Measurements from ENCODE around the gene SLC6A19.

The SLC6A19 gene

DNA sequence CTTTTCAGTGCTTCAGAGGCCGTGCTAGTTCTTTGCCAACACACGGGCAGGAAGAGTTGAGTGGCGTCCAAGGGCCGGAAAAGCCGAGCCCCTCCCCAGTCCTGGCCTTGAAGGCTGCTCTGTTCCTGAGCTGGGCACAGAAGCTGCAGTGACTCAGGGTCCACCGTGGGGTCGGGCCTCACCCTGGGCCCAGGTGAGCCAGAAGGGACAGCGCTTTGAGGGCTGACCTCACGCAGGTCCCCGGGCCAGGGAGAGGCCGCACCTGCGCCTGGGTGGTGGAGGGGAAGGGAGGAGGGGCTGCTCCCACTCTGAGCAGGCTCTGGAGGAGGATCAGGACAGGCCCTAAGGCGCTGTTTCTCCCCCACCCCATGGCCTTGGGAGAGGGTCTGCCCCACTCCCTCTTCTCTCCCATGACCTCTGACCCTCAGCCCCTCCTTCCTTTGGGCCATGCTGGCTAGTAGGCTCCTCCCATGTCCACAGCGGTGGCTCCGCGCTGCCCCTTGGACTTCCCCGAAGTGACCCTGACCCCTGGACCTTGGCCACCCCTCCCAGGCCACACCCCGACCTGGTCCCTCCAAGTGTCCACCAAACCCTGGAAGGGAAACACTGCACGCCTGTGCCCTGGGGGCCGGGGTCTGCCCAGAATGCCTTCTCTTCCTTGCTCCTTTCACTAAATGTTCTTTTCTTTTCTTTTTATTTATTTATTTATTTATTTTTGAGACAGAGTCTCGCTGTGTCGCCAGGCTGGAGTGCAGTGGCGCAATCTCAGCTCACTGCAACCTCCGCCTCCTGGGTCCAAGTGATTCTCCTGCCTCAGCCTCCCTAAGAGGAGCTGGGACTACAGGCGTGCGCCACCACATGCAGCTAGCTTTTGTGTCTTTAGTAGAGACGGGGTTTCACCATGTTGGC lies 19.7 kb upstream of the SLC6A19 start:
- no peak for DNase-seq

DNA sequence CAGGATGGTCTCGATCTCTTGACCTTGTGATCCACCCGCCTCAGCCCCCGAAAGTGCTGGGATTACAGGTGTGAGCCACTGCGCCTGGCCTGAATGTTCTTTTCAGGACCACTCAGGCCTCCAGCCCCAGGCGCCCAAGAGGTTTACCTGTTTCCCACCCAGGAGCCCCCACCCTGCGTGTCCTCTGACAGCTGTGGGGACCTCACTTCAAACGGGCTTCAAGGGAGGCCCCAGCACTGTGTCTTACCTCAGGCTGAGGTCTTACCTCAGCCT lies 19.1 kb upstream of the SLC6A19 start:
- no peak for DNase-seq

DNA sequence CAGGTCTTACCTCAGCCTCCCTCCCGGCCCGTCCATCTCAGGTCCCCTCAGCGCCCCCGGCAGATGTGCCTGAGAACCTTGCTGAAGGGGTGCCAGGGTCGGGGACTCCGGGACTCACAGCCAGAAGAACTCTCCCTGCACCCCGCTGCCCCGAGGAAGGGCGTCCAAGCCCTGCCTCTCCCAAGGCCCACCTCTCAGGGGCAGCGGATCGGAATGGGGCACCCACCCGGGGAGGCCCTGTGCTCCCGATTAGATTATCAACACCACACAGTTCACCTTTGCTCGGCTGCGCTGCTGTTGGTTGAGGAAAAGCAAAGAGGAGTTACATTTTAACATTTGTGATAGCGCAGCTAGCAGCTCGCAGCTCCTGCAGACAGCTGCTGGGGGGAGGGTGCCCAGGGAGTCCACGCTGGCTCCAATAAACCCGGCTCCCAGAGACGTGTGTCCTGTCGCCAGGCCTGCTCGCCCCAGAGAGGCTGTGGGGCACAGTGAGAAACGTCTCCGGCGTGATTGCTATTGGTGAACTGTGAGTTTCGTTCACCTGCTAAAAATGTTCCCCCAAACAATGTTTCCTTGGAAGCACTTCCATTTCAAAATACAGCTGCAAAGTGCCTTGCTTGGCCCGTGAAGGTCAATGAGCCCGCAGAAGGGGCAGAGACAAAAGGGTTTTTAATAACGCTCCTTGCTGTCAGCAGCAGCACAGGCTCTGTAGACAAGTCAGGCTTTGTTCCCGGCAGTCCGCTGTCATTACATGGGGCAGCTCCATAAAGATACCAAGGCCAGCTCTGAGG lies 18.6 kb upstream of the SLC6A19 start:
- DNase-seq, result no peak

DNA sequence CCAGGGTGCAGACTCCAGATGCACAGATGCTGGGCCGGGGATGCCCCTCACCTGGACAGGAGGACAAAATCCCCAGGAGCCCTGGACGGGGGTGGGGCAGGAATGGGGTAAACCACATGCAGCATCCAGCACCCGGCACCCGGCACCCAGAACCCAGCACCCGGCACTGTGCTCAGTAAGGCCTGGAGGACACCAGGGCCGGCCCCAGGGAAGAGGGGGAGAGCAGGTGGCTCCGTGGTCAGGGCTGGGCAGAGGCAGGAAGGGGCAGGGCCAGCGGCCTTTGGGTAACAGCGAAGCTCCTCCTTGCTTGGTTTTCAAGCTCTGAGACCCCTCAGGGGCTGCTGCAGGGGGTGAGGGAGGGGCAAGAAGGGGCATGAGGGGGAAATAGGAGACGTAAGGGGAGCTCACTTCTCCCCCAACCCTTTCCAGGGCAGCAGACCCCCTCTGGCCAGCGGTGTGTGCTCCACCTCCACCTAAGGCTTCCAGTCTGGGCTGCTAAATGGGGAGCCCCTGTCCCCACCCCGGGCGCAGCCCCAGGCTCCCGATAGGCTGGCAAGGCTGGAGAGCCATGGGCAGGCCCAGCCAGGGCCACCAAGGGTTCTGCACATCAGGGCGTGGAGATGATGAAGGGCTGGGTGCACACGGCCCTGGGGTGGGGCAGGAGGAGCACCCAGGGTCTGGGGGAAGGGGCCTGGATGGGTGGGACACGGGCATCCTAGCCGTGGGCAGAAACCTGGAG lies 17.8 kb upstream of the SLC6A19 start:
- DNase-seq, result no peak

DNA sequence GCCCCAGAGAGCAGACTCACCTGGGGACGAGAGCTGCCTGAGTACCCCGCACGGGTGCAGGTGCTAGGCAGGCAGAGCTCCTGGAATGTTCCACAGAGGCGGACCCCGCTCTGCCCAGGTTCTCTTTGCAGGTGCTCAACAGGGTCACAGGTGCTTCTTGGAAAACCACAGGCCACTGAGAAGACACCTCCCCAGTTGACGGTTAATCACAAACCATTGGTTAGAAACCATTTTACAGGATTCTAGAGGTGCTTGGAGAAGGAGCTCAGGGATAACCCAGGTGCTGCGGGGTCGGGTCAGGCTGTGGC lies 17.3 kb upstream of the SLC6A19 start:
- DNase-seq, result no peak

DNA sequence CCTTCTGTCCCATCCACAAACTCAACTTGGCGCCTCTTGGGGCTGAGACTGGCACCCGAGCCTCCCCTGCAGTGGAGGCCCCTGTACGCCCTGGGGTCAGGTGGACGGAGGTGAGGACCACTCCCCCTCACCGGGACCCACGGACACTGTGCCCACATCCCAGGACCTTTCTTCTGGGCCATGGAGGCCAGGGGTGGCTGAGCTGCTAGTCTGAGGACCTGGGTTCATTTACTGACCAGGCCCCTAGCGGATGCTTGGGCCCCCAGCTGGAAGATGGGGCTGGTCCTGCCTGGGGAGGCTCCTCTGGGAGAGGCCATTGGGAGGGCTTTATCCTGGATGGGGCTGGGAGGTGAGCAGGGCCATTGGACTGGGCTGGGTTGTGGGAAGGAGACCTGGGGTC lies 16.9 kb upstream of the SLC6A19 start:
- DNase-seq, result no peak

DNA sequence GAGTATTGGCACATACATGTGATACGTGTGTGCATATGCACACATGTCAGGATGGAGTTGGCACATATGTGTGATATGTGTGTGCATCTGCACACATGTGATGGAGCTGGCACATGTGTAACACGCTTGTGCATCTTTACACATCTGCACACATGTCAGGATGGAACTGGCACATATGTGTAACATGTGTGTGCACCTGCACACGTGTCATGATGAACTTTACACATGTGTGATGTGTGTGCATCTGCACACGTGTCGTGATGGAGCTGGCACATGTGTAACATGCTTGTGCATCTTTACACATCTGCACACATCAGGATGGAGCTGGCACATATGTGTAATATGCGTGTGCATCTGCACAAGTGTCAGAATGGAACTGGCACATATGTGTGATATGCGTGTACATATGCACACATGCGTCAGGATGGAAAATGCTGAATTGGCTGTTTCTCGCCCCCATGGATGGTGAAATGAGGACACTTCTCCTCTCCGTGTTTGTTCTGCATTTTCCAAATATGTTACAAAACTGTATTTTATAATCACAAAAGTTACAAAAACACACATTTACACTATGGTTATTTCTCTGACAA lies 16.3 kb upstream of the SLC6A19 start:
- DNase-seq, result no peak

DNA sequence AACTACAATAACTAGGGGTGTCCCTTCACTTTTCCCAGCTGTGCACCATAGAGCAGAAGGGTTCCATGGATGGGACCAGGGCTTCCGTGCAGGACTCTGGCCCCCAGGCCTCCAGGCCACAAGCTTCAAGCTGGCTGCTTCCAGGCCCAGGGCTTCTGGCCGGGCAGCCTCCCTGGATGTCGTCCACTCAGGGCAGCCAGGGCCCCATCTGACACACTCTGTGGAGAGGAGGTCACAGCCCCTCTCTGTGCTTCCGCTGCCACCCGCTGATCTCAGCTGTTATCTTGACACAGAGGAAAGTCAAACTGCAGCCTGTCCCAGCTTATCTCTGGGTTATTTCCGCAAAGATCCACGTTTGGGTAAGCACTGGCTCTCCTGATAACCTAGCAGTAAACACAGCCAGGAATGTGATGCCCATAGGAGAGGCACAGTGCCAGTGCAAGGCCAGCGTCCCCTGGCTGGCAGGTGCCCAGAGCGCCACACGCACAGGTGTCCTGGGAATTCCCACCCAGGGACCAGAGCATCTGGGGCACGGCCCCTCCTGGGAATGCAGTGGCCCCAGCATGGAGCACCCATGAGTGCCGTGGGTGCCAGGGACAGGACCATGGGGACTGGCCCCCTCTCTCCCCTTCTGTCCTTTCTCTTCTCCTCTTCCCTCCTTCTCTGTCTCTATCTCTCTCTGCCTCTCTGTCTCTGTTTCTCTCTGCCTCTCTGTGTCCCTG lies 15.6 kb upstream of the SLC6A19 start:
- no peak for DNase-seq

DNA sequence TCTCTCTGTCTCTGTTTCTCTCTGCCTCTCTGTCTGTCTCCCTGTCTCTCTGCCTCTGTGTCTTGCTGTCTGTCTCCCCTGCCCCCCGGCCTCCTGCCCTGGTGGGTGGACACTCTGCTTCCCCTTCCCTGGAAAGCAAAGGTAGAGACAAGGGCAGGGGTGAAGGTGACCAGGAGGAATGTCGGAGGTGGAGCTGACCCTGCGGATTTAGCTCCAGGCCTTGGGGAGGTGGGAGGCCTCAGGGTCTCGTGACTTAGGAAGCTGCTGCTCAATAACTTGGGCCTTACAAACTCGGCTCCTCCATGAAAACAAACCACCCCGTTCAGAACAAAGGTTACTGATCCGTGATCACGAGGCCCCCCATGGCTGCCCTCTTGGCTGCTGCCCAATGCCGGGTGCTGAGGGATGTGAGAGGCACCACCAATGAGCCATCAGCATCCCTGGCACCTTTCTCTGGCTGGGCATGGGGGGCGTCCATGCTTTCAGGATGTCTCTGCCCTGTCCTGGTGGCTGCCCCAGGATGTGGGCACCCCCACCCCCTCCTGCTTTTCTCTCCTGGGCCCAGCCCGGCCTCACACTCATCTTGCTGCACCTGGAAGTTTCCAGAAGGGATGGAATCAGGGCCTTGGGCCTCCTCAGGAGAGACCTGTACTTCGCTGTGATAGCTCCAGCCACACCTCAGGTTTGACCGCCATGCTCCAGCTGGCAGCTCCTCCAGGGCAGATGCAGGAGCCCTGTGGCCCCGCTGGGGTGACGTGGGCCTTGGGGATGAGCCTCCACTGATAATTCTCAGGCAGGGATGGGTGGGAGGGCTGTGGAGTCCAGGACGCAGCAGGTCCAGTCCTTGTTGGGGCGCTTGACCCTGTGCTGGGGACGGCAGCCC lies 14.8 kb upstream of the SLC6A19 start:
- no peak for DNase-seq

DNA sequence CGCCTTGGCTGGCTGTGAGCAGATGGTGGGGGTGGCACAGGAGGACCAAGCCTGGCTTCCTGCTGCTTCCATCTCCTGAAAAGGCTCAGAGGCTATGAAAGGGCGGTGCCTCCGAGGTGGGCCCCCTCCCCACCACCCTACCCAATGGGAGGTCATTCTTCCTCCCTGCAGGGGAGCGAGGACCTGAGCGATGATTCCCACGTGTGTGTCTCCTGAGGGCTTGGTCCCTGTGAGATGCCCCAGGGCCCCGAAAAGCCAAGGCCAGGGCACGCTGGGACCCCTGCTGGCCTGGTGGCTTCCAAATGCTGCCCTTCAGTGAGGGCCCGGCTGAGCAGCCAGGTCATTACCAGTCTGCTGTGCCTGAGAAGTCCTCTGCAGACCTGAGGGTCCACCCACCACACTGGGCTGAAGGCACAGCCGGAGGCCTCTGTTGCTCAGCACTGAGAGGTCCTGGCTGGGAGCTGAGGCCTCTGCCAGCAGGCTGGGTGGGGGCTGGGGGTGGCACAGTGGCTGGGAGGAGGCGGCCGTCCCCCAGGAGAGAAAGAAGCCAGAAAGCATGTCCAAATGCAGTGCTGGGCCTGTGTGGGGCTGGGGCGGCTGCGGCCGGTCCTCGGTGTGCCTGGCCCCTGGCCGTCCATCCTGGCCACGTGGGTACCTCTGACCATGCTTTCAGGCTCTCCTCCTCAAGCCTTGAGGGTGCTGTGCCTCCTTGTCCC lies 14.0 kb upstream of the SLC6A19 start:
- no peak for DNase-seq

DNA sequence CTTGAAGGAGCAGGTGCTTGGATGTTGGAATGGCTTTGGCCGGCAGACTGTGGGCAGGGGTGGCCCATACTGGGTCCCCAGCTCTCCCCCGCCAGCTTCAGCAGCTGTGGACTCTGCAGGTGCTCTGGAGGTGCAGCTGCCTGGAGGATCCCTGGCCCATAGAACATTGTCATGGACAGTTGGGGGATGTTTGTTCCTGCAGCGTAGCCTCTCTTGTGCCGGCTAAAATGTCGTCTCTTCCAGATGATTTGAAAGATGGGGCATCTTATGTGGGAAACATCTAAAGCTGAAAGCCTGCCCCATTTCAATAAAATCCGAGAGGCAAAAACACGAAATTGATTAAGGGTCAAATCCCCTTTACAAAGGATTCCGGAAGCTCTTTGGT lies 13.5 kb upstream of the SLC6A19 start:
- DNase-seq, result no peak

DNA sequence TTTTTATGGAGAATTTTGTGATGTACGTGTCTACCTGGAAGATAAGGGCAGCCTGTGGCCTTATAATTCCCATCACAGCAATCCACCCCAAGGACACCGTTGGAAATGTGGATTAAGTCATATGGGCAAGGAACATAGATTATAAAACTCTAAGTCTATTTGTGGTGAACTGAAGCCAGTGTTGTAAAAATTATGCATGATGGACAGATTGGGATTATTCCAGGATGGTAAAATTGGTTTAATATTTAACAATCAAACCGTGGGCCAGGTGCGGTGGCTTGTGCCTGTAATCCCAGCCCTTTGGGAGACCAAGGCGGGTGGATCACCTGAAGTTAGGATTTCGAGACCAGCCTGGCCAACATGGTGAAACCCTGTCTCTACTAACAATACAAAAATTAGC lies 12.9 kb upstream of the SLC6A19 start:
- no peak for DNase-seq

DNA sequence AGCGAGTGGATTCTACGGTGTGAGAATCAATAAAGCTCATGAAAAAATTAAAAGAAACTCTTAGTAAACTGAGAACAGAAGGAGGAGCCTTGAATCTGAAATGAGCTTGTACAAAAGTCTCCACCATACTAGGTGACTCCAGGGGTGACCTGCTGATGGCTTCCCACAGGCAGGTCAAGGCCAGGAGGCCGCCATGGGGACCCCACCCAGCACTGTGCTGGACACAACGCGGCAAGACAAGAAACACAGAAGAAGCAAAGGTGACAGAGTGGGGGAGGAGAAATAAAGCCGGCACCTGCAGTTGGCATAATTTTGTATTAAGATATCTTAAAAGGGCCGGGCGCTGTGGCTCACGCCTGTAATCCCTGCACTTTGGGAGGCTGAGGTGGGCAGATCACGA lies 12.1 kb upstream of the SLC6A19 start:
- no peak for DNase-seq

DNA sequence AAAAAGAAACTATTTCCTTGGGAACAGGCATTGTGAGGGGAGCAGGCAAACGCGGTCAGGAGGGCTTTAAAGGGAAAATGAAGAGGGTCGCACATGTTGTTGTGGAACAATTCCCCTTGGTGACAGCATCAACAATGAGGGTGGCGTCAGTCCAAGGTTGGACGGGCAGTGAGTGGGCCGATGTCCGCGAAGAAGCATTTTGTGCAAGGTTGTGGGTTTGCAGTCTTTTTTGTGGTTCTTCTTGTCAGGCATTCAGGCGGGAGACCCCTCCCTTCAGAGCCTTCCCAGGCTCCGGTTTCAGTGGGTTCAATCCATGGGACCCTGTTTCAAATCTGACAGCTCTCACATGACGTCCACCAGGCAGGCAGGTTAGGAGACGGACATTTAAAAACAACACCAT lies 11.1 kb upstream of the SLC6A19 start:
- no peak for DNase-seq

DNA sequence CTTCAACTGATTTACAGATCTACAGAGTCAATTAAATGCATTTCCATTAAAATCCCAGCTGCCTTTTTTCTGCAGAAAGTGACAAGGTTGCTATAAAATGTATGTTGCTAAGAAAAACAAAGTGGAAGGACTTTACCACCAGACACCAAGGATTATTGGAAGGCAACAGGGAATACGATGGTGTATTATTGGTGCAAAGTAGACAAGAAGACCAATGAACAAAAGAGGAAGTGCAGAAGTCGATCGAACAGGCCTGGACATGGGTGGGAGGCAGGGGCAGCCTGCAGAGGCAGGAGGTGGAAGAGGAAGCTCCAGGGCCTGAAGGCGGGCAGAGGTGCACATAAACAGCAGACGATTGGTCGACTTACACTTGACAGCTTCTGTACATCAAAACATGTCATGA lies 10.6 kb upstream of the SLC6A19 start:
- DNase-seq, result no peak

DNA sequence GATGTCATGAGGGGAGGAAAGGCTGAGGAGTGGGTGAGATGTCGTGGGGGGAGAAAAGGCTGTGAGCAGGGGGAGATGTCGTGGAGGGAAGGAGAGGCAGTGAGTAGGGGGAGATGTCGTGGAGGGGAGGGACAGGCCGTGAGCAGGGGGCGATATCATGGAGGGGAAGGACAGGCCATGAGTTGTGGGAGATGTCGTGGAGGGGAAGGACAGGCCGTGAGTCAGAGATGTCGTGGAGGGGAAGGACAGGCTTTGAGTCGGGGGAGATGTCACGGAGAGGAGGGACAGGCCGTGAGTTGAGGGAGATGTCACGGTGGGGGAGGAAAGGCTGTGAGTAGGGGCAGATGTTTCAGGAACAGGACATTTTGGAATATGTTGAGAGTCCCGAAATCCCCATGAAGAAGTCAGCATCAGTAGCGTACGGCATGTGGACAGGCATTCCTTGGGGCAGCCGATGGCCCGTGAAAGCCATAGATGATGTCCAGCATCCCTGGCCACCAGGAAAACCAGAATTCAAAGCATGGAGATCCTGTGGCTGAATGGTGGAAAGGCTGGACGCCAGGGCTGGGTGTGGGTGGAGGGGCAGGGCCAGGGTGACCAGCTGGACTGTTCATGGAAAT lies 8.3 kb upstream of the SLC6A19 start:
- DNase-seq, result no peak

DNA sequence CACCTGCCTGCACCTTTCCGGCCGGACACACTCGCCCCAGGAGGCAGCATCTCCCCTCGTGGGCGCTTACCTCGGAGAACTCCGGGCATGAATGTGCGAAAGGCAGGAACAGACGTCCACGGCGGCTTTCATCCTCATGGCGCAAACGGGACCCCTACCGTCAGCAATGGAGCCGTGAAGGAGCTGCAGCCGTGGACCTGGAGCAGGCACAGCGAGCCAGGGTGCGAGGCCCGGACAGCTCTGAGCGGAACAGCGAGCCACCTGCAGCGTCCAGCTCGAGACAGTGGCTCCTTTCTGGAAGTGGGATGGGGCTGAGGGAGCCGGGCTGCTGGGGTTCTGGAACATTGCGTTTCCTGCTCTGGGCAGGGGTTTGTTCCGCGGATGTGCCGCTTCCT lies 7.8 kb upstream of the SLC6A19 start:
- DNase-seq, result no peak

DNA sequence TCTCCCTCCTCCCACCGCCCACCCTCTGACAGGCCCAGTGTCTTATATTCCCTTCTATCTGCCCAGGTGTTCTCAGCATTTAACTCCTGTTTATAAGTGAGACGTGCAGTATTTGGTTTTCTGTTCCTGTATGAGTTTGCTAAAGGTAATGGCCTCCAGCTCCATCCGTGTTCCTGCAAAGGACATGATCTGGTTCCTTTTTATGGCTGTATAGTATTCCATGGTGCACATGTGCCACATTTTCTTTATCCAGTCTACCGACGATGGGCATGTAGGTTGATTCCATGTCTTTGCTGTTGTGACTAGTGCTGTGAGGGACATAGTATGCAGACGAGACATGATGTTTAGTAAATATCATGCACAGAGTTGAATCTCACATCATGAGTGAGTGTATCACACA lies 7.0 kb upstream of the SLC6A19 start:
- DNase-seq, result no peak

DNA sequence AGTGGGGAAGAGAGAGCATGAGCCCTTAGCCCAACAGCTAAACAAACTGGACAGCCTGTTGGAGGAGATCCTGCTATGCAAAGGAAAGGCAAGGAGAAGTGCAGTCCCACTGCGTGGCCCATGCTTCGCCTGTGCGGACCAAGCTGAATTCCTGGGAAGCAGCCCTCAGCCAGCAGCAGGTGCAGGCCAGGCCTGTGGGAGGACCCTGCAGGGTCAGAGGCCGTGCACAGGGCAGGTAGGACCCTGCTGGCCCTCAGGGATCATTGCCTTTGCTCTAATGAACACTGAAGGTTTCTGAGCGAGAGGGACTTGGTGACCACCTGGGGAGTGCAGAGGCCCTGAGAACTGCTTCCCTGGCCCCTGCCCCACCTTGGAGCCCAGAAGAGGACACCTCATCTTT lies 6.0 kb upstream of the SLC6A19 start:
- DNase-seq, result no peak

DNA sequence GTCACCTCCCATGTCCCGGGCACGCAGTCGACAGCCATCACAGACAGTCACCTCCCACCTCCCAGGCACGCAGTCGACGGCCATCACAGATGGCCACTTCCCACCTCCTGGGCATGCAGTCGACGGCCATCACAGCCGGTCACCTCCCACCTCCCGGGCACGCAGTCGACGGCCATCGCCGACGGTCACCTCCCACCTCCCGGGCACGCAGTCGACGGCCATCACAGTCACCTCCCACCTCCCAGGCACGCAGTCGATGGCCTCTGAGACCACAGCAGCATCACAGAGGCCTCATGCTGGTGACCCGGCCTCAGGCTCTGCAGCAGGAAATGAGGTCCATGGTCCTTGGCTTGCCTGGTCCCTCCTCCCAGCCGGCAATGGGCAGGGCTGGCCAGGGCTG lies 5.5 kb upstream of the SLC6A19 start:
- no peak for DNase-seq

DNA sequence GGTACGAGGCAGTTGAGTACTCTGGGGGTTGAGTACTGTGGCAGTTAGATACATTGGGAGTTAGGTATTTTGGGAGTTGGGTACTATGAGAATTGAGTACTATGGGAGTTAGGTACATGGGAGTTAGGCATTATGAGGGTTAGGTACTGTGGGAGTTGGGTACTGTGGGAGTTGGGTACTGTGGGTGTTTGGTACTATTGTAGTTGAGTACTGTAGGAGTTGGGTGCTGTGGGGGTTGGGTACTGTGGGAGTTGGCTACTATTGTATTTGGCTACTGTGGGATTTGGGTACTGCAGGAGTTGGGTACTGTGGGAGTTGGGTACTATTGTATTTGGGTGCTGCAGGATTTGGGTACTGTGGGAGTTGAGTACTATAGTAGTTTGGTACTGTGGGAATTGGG lies 4.8 kb upstream of the SLC6A19 start:
- no peak for DNase-seq
